KBM-7 (cell line): ENCODE measurements around the gene RASIP1.
A peak's percentile ranks its signal among the peaks of the same experiment; 100 is the strongest.
"Not testable (repeated sequence)": the region's sequence is repeated elsewhere in the genome, so short reads cannot be mapped to it uniquely, and the experiment has no call there.

Experiments
- DNase-seq: peaks from one replicate; pipeline ENCODE4 v3.0.0-alpha.2; 2015
- in situ Hi-C: fragments of 300-500 bp; cut with MboI; formaldehyde crosslinking; loops from 2 replicates; pipeline ENCODE4 v1.14.3; 2020; ENCODE audit warnings: low sequenced_read_pairs, low pct_unique_long_range_greater_than_20kb, mixed read lengths

Gene RASIP1

GRCh38 chr19:48716562-48717291 lies 23.7 kb downstream of the RASIP1 start:
- in situ Hi-C loops, result no loop called here
- DNase-seq, result no peak

- in situ Hi-C loops, result no loop called here
- DNase-seq, result no peak
These were observed 24.7 kb downstream of the RASIP1 start for GRCh38 chr19:48715681-48716171.

- no peak for DNase-seq
- in situ Hi-C loops, result no loop called here
These were observed 25.4 kb downstream of the RASIP1 start for GRCh38 chr19:48714759-48715675.

- DNase-seq, result peak; percentile 100
- in situ Hi-C loops, result no loop called here
These were observed 26.3 kb downstream of the RASIP1 start for GRCh38 chr19:48713864-48714755.

- in situ Hi-C loops, result no loop called here
- DNase-seq, result peak; percentile 57
These were observed 27.2 kb downstream of the RASIP1 start for GRCh38 chr19:48713041-48713863.

GRCh38 chr19:48711106-48711662 lies 29.2 kb downstream of the RASIP1 start:
- no peak for DNase-seq
- in situ Hi-C loops, result no loop called here

- DNase-seq, result no peak
- in situ Hi-C loops, result no loop called here
These were observed 31.9 kb downstream of the RASIP1 start for GRCh38 chr19:48708471-48708870.

GRCh38 chr19:48705431-48705830 lies 35.0 kb downstream of the RASIP1 start:
- DNase-seq, result no peak
- in situ Hi-C loops, result no loop called here

GRCh38 chr19:48703316-48703715 lies 37.1 kb downstream of the RASIP1 start:
- in situ Hi-C loops, result no loop called here
- no peak for DNase-seq

GRCh38 chr19:48702701-48703100 lies 37.7 kb downstream of the RASIP1 start:
- in situ Hi-C loops, result no loop called here
- DNase-seq, result no peak

GRCh38 chr19:48698046-48698445 lies 42.4 kb downstream of the RASIP1 start:
- DNase-seq, result peak; percentile 82
- in situ Hi-C loops, result no loop called here

GRCh38 chr19:48696353-48697010 lies 43.9 kb downstream of the RASIP1 start:
- in situ Hi-C loops, result no loop called here
- DNase-seq, result no peak

GRCh38 chr19:48695743-48696352 lies 44.6 kb downstream of the RASIP1 start, which contains the start of gene FUT2:
TSS of gene FUT2 (plus strand) at chr19:48695971. CDS start at chr19:48702957, 6,986 bp downstream.
- in situ Hi-C loops, result no loop called here
- DNase-seq, result no peak

GRCh38 chr19:48693629-48694028 lies 46.8 kb downstream of the RASIP1 start:
- in situ Hi-C loops, DNase-seq: not testable (repeated sequence)

GRCh38 chr19:48689449-48689848 lies 51.0 kb downstream of the RASIP1 start:
- in situ Hi-C loops, result no loop called here
- no peak for DNase-seq

GRCh38 chr19:48687776-48688175 lies 52.6 kb downstream of the RASIP1 start:
- no peak for DNase-seq
- in situ Hi-C loops, result no loop called here

- DNase-seq, in situ Hi-C loops: not testable (repeated sequence)
These were observed 53.8 kb downstream of the RASIP1 start for GRCh38 chr19:48686637-48687036.
